Stomach (tissue), 4 donors: ENCODE results near the gene RGS7BP.

Source experiments
- CTCF ChIP-seq, 7 experiments: fragments of 450-650 bp in 4 of 7; fragments of 200-600 bp in 3 of 7; sonication (generic) in 3 of 7; IDR thresholded peaks; one replicate each; pipeline ENCODE4 v1.5.1; 2016 to 2019; ENCODE audit warnings: antibody characterized with exemption in 7 of 7, control low read depth in 2 of 7, mild to moderate bottlenecking in 1 of 7
- POLR2A ChIP-seq, 4 donors: fragments of 450-650 bp; IDR thresholded peaks; one replicate each; pipeline ENCODE4 v1.6.1; 2016; ENCODE audit warnings: antibody characterized with exemption in 4 of 4, control low read depth in 2 of 4, mild to moderate bottlenecking in 1 of 4, moderate library complexity in 1 of 4

DNA sequence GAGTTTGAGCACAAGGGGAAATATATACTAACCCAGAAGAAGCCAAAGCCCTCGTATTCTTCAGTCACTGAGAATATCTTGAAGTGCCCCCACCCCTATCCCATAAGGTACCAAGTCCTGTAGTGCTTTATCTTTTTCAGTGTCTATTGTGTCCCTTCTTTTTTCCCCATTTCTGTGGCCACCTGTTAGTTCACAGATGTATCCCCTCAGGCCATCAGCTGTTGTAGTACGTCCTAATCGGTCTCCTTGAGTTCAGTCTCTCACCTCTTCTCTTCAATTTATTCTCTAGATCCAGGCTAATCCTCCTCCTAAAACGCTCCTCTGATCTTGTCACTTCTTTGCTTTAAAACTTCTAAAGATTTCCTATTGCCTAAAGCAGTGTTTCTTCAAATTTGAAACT is 10.4 kb downstream of the RGS7BP start:
- TF ChIP-seq CTCF (IDR thresholded peaks at IDR 0.05) (no peak), POLR2A (IDR thresholded peaks at IDR 0.05) (no peak)
